Panc1 (cell line): ENCODE measurements around the gene CHURC1. TPM values are rescaled to one million over a fixed set of nuclear protein-coding genes. Genes with fewer than 3 reads are reported as not detected.

Source experiments
- ATAC-seq: fragments of 200-7000 bp; cut with Tn5 transposase; 2 replicates; pipeline ENCODE4 v1.9.1; 2020; ENCODE audit warnings: mild to moderate bottlenecking, moderate library complexity
- BruUV-seq: library from RNA; stranded (reverse); fragments of 400-500 nt; replicated peaks from 2 replicates; lab custom pipeline; 2021; lab: Mats Ljungman, UMichigan
- CTCF ChIA-PET: fragments of 300-600 bp; sonication (Branson Sonifier 250); formaldehyde crosslinking; loops from one replicate; lab custom pipeline; 2022; ENCODE audit warnings: antibody characterized with exemption; lab: Charles Lee
- POLR2A ChIA-PET: fragments of 300-600 bp; sonication (Branson Sonifier 250); formaldehyde crosslinking; loops from one replicate; lab custom pipeline; 2022; ENCODE audit warnings: antibody characterized with exemption; lab: Charles Lee
- DNase-seq: peaks from one replicate; pipeline ENCODE4 v3.0.0-alpha.2; 2010; ENCODE audit warnings: low read depth, low spot score
- H3K27ac ChIP-seq: 2 replicates; pipeline ENCODE4 v1.5.1; 2011; ENCODE audit warnings: mild to moderate bottlenecking, low read length, inconsistent platforms
- H3K27me3 ChIP-seq: fragments of 200-500 bp; sonication (Bioruptor generic); 2 replicates; pipeline ENCODE4 v1.6.0; 2014; ENCODE audit warnings: low read length, inconsistent platforms; ENCODE audit not compliant: control insufficient read depth, insufficient read depth
- H3K36me3 ChIP-seq: fragments of 200-500 bp; sonication (Bioruptor generic); 2 replicates; pipeline ENCODE4 v1.5.1; 2014; ENCODE audit warnings: inconsistent platforms, mild to moderate bottlenecking, low read length, moderate library complexity; ENCODE audit not compliant: control insufficient read depth, insufficient read depth
- H3K4me1 ChIP-seq: 2 replicates; pipeline ENCODE4 v1.5.1; 2011; ENCODE audit warnings: inconsistent platforms, mild to moderate bottlenecking, low read length, moderate library complexity; ENCODE audit not compliant: control insufficient read depth, insufficient read depth
- H3K4me3 ChIP-seq, 2 experiments: 2 replicates each; pipeline ENCODE4 v1.5.1; 2011 to 2012; ENCODE audit warnings: low read depth in 2 of 2, low read length in 2 of 2, mild to moderate bottlenecking in 2 of 2, inconsistent platforms in 1 of 2, moderate library complexity in 1 of 2
- H3K9me3 ChIP-seq: fragments of 200-500 bp; sonication (Bioruptor generic); 2 replicates; pipeline ENCODE4 v1.5.1; 2014; ENCODE audit warnings: low read depth, mild to moderate bottlenecking, inconsistent platforms, low read length, moderate library complexity; ENCODE audit not compliant: control insufficient read depth, insufficient read depth
- POLR2AphosphoS5 ChIP-seq: IDR thresholded peaks from 2 replicates; pipeline ENCODE4 v1.6.1; 2012; ENCODE audit warnings: mild to moderate bottlenecking, low read depth, low read length, moderate library complexity
- SIN3A ChIP-seq: IDR thresholded peaks from 2 replicates; pipeline ENCODE4 v1.6.1; 2012; ENCODE audit warnings: low read depth, mild to moderate bottlenecking, low read length, moderate library complexity, borderline replicate concordance; ENCODE audit not compliant: insufficient read depth
- TCF7L2 ChIP-seq: IDR thresholded peaks from 2 replicates; pipeline ENCODE4 v1.6.1; 2011; ENCODE audit warnings: mild to moderate bottlenecking, low read depth, low read length, inconsistent platforms
- in situ Hi-C: cut with HindIII; loops from 2 replicates; pipeline ENCODE4 v1.10.0; 2016; ENCODE audit warnings: low sequenced_read_pairs, low pct_unique_long_range_greater_than_20kb
- intact Hi-C: fragments of 100-400 bp; cut with micrococcal nuclease; formaldehyde crosslinking; loops from one replicate; pipeline ENCODE4 v1.10.0; 2022; ENCODE audit not compliant: unreplicated experiment
- total RNA-seq: library from RNA; stranded (reverse); gene quantifications from one replicate; pipeline ENCODE4 v1.2.1, GENCODE V29; 2021; ENCODE audit not compliant: unreplicated experiment
- TF ChIP-seq, protein P1 (sequence below): fragments of 450-650 bp; IDR thresholded peaks from 2 replicates; pipeline ENCODE4 v1.5.1; 2017; ENCODE audit warnings: mild to moderate bottlenecking
- TF ChIP-seq, protein P2 (sequence below), 2 experiments: IDR thresholded peaks; 2 replicates each; pipeline ENCODE4 v1.6.1; 2011 to 2012; ENCODE audit warnings: low read depth in 2 of 2, control low read depth in 1 of 2, low read length in 1 of 2, mild to moderate bottlenecking in 1 of 2, moderate library complexity in 1 of 2; ENCODE audit not compliant: insufficient read depth in 1 of 2

The CHURC1 gene
- total RNA-seq, 1 experiment from 2014 or later: 55.6 TPM

DNA sequence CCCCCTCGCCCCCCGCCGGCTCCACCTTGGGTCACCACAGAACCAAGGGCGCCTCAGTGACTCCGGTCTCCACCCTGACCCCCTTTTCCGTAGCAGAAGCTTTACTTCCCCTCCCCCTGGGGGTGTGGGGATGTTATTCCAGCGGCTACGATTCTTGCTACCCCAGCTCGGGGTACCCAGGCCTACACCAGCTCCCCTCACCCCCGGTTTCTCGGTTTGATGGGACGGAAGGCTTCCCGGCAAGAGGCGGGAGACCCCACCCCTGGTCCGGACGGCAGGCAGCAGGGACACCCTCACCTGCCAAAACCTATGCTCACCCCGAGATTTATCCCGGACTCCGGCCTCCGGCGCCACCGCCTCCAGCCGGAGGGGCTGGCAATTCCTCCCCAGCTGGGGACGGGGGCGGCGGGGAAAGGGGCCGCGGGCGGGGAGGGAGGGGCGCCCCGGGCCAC is 57.3 kb downstream of the CHURC1 start:
- Histone ChIP-seq H3K4me3 (peak overlapping the region; percentile 34 to 47), H3K4me1 (no peaks in the 10 kb centered on the region), H3K27ac (no peak overlapping the region), H3K9me3 (no peaks in the 10 kb centered on the region), H3K36me3 (no peaks in the 10 kb centered on the region), H3K27me3 (no peaks in the 10 kb centered on the region; the same call in 1 of the 2 replicates)
- ChIA-PET POLR2A (no interaction called here), CTCF (no interaction called here)
- no peak for DNase-seq
- in situ Hi-C loops: no loop called here
- intact Hi-C loops: no loop called here
- no TSS peak for BruUV-seq
- peak; percentile 3; the same call in 1 of the 2 replicates for ATAC-seq
- TF ChIP-seq TCF7L2 (no peak), SIN3A (no peak), POLR2AphosphoS5 (no peak)
- TF ChIP-seq, protein P1, sequence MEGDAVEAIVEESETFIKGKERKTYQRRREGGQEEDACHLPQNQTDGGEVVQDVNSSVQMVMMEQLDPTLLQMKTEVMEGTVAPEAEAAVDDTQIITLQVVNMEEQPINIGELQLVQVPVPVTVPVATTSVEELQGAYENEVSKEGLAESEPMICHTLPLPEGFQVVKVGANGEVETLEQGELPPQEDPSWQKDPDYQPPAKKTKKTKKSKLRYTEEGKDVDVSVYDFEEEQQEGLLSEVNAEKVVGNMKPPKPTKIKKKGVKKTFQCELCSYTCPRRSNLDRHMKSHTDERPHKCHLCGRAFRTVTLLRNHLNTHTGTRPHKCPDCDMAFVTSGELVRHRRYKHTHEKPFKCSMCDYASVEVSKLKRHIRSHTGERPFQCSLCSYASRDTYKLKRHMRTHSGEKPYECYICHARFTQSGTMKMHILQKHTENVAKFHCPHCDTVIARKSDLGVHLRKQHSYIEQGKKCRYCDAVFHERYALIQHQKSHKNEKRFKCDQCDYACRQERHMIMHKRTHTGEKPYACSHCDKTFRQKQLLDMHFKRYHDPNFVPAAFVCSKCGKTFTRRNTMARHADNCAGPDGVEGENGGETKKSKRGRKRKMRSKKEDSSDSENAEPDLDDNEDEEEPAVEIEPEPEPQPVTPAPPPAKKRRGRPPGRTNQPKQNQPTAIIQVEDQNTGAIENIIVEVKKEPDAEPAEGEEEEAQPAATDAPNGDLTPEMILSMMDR: no peak
- TF ChIP-seq, protein P2, sequence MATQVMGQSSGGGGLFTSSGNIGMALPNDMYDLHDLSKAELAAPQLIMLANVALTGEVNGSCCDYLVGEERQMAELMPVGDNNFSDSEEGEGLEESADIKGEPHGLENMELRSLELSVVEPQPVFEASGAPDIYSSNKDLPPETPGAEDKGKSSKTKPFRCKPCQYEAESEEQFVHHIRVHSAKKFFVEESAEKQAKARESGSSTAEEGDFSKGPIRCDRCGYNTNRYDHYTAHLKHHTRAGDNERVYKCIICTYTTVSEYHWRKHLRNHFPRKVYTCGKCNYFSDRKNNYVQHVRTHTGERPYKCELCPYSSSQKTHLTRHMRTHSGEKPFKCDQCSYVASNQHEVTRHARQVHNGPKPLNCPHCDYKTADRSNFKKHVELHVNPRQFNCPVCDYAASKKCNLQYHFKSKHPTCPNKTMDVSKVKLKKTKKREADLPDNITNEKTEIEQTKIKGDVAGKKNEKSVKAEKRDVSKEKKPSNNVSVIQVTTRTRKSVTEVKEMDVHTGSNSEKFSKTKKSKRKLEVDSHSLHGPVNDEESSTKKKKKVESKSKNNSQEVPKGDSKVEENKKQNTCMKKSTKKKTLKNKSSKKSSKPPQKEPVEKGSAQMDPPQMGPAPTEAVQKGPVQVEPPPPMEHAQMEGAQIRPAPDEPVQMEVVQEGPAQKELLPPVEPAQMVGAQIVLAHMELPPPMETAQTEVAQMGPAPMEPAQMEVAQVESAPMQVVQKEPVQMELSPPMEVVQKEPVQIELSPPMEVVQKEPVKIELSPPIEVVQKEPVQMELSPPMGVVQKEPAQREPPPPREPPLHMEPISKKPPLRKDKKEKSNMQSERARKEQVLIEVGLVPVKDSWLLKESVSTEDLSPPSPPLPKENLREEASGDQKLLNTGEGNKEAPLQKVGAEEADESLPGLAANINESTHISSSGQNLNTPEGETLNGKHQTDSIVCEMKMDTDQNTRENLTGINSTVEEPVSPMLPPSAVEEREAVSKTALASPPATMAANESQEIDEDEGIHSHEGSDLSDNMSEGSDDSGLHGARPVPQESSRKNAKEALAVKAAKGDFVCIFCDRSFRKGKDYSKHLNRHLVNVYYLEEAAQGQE (IDR thresholded peaks at IDR 0.05; ENCODE audit: insufficient read depth in 1 of 2, low read depth in 2 of 2, low read length in 1 of 2): no peak

DNA sequence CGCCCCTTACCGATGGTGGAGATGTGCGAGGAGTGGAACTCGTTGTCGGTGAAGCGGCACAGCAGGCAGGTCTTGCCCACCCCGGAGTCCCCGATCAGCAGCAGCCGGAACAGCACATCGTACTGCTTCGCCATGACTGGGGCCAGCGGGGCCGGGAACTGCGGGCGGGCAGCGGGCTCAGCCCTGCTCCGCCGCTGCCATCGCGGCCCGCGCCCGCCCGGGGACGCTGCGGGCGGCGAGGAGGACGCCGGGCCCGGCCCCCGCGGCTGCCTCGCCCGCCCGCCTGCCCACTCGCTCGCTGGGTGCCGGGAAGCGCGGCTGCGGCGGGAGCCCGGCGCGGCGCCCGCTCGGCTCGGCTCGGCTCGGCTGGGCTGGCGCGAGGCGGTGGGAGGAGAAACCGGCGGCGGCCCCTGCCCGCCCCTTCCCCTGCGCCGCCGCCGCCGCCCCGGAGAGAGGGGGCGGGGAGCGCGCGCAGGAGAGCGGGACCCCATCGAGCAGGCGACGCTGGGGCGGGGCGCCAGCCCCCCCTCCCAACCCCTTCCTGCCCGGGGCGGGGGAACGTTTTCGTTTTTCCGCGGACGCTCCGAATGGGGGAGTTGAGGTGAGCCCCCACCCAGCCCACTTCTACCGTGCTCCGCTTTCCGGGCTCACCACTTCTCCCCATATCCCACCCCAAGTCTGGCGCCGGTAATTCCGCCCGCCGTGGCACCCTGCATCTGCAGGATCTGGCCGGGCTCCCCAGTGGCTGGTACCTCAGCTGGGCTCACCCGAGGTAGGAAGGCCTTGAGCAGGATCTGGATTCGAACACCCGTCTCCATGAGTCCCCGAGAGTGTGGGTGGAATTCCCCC is 57.9 kb downstream of the CHURC1 start, which contains the start of gene RAB15:
Gene RAB15 (minus strand): TSS at position 394 of the 849 bp plus-strand sequence. CDS start 260 bp downstream, at position 134.
- BruUV-seq: no TSS peak
- intact Hi-C loops: no loop called here
- no peak within 1 kb of the TSS for H3K27ac ChIP-seq
- no peaks in the 10 kb centered on the region; the same call in 1 of the 2 replicates for H3K27me3 ChIP-seq
- in situ Hi-C loops: no loop called here
- no peak for TF ChIP-seq TCF7L2
- TF ChIP-seq POLR2AphosphoS5: no peak
- no peak for TF ChIP-seq SIN3A
- TF ChIP-seq, protein P2 (IDR thresholded peaks at IDR 0.05; ENCODE audit: insufficient read depth in 1 of 2, low read depth in 2 of 2, low read length in 1 of 2): no peak
- TF ChIP-seq, protein P1: no peak
- H3K4me3 ChIP-seq: peak within 1 kb of the TSS; percentile 47 to 54
- ChIA-PET CTCF (no interaction called here), POLR2A (no interaction called here)
- no peaks in the 10 kb centered on the region for H3K9me3 ChIP-seq
- no peaks in the 10 kb centered on the region for H3K36me3 ChIP-seq
- ATAC-seq: peak; percentile 80
- H3K4me1 ChIP-seq: no peaks in the 10 kb centered on the region
- DNase-seq: no peak
